GM18526 (cell line): ENCODE measurements around the gene ADAMTS18.

ENCODE experiments used
- POLR2A ChIP-seq: IDR thresholded peaks from 3 replicates; pipeline ENCODE4 v1.6.1; 2011; ENCODE audit not compliant: insufficient read length; ENCODE audit errors: extremely low read depth

ADAMTS18 gene

GRCh38 chr16:77246150-77246549 is 188.7 kb downstream of the ADAMTS18 start:
- no peak for TF ChIP-seq POLR2A

DNA sequence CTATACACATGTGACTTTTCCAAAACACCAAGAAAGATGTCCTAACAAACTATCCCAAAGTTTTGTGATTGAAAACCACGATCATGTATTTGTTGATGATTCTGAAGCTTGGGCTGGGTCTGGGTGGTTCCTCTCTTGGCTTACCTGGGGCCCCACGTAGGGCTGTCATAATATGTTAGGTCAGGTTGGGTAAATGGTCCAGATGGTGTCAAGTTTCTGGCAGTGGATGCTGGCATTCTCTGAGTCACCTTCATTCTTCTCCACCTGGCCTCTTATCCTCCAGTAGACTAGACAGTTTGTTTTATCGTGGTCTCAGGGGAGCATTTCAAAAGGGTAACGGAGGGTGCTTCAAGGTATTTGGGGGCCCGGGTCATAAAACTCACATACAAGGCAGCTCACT is 196.2 kb downstream of the ADAMTS18 start:
- TF ChIP-seq POLR2A = no peak

DNA sequence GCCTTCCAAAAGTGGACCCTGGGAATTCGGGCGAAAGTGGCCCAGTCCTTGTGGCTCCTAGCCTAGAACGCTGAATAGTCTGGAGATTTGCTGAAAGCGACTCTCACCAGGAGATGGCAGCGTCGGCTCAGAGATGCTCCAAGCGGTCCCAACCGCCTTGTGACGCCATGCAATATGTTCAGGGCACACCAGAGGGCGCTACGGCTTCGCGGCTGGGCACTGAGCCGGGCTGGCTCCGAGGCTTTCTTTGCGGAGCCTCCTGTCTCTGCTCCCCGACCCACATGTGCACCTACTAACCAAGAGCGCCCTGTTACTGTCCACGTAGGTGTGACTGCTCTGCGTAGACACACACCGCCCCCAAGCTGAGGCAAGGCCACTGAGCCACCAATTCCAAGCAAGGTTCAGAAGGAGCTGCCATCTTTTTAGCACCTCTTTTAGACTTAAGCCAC is 198.7 kb downstream of the ADAMTS18 start:
- no peak for TF ChIP-seq POLR2A

DNA sequence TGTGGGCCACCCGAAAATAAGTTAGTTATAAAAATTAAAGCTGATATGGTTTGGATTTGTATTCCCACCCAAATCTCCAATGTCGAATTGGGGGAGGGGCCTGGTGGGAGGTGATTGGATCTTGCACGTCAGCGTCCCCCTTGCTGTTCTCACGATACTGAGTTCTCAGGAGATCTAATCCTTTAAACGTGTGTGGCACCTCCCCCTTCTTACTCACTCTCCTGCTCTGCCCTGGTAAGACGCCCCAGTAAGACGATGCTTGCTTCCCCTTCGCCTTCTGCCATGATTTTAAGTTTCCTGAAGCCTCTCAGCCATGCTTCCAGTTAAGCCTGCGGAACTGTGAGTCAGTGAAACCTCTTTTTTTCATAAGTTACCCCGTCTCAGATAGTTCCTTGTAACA is 200.2 kb downstream of the ADAMTS18 start:
- no peak for TF ChIP-seq POLR2A

- no peak for TF ChIP-seq POLR2A
These were observed 200.9 kb downstream of the ADAMTS18 start for GRCh38 chr16:77233799-77234519.
